ELR (cell line): ENCODE results near the gene NUP93.
A peak's percentile ranks its signal among the peaks of the same experiment; 100 is the strongest.
"Not testable (repeated sequence)": the region's sequence is repeated elsewhere in the genome, so short reads cannot be mapped to it uniquely, and the experiment has no call there.

ENCODE experiments used
- DNase-seq: peaks from one replicate; pipeline ENCODE4 v3.0.0-alpha.2; 2015; ENCODE audit warnings: low read depth

The NUP93 gene

GRCh38 chr16:56870276-56870888 lies 140.5 kb downstream of the NUP93 start:
- DNase-seq: no peak

GRCh38 chr16:56871172-56871593 lies 141.3 kb downstream of the NUP93 start:
- DNase-seq: peak; percentile 75

GRCh38 chr16:56872863-56873391 lies 143.0 kb downstream of the NUP93 start:
- DNase-seq: no peak

GRCh38 chr16:56874800-56875199 lies 144.9 kb downstream of the NUP93 start:
- no peak for DNase-seq

- DNase-seq: no peak
These were observed 146.1 kb downstream of the NUP93 start for GRCh38 chr16:56876048-56876447.

GRCh38 chr16:56877486-56878182 lies 147.7 kb downstream of the NUP93 start:
- DNase-seq: no peak

- no peak for DNase-seq
These were observed 148.4 kb downstream of the NUP93 start for GRCh38 chr16:56878282-56878854.

DNA sequence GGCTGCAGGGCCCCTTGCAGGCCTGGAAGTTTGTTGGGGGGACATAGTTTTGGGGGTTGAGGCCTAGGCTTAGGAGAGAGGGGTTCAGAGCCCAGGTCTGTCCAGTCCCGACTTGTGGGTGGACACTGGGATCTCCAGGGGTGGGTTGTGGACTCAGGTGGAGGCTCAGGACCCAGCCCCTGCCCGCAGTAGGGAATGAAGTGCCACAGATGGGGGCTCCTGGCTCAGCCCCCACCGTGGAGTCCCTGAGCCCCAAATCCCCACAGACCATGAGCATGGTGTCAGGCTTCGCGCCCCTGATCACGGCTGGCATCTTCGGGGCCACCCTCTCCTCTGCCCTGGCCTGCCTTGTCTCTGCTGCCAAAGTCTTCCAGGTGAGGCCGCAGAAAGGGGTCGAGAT lies 149.3 kb downstream of the NUP93 start:
- no peak for DNase-seq

DNA sequence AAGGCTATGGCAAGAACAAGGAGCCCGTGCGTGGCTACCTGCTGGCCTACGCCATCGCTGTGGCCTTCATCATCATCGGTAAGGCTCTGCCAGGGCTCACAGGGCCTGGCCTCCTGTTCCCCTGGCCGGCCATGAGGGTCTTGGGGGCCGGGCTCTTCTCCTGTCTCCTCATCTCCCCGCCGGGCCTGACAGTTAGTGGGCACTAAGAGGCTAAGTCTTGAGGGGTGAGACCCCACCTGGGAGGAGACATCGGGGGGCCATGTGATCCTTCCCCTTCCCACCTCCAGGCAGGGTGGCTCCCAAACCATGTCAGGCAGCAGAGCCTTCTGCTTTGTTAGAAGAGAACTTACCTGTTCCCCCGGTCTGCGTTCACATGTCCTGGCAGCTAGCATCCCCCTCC lies 150.2 kb downstream of the NUP93 start:
- no peak for DNase-seq

GRCh38 chr16:56880685-56881084 lies 150.8 kb downstream of the NUP93 start:
- DNase-seq: no peak

DNA sequence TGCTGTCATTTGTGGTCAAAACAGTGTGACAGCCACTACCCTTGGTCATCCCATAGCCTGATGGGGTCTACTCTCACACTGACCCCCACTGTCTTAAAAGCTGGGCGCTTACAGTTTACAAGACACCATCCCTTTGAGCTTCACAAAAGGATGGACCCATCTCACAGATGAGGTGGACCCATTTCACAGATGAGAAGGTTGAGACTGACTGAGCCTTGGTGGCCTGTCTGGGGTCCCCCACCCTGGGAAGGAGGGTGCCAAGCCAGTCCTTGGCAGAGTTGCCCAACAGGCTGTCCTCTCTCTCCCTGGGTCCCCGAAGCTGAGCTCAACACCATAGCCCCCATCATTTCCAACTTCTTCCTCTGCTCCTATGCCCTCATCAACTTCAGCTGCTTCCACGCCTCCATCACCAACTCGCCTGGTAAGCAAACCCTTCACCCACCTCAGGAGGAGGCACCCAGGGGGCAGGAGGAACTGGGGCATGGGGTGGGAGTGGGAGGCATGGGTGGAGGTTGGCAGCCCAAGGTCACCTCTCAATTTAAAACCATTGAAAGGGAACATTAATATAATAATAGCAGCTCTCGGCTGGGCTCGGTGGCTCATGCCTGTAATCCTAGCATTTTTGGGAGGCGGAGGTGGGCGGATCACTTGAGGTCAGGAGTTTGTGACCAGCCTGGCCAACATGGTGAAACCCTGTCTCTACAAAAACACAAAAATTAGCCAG lies 152.3 kb downstream of the NUP93 start:
- no peak for DNase-seq

- DNase-seq: no peak
These were observed 153.7 kb downstream of the NUP93 start for GRCh38 chr16:56883586-56883985.

- DNase-seq: no peak
These were observed 154.2 kb downstream of the NUP93 start for GRCh38 chr16:56884026-56884582.

- DNase-seq: not testable (repeated sequence)
These were observed 155.0 kb downstream of the NUP93 start for GRCh38 chr16:56884929-56885328.

- no peak for DNase-seq
These were observed 155.7 kb downstream of the NUP93 start for GRCh38 chr16:56885446-56886162.

- DNase-seq: no peak
These were observed 156.4 kb downstream of the NUP93 start for GRCh38 chr16:56886296-56886695.

DNA sequence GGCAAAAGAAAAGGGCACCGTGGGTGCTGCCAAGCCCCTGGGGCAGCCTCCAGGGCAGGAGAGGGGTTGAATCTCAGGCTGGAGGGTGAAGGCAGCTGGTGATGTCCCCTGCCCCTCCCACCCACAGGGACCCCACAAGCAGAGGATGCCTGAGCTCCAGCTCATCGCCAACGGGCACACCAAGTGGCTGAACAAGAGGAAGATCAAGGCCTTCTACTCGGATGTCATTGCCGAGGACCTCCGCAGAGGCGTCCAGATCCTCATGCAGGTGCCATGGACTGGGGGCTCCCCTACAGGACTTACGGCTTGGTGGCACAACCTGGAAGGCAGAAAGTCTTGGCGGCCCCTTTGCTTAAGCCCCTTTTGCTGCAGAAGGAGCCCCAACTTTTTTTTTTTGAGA lies 156.9 kb downstream of the NUP93 start:
- DNase-seq: no peak

DNA sequence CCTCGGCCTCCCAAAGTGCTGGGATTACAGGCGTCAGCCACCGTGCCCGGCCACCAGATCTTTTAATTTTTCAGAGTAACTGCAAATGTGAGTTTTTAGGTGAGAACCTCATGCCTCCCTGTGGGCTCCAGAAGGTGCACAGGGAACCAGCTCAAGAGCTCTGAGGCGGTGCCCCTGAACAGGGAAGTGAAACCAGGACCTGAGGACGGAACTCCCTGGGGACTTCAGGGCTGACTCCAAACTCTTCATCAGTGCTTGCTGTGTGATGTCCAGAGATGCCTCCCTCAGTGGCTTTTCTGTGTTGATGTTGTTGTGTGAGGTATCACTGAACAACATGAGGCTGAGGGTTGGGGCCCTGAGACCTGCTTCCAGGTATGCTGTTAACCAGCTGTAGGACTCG lies 158.9 kb downstream of the NUP93 start:
- no peak for DNase-seq

- no peak for DNase-seq
These were observed 159.3 kb downstream of the NUP93 start for GRCh38 chr16:56889206-56889605.

- no peak for DNase-seq
These were observed 161.8 kb downstream of the NUP93 start for GRCh38 chr16:56891685-56892084.

DNA sequence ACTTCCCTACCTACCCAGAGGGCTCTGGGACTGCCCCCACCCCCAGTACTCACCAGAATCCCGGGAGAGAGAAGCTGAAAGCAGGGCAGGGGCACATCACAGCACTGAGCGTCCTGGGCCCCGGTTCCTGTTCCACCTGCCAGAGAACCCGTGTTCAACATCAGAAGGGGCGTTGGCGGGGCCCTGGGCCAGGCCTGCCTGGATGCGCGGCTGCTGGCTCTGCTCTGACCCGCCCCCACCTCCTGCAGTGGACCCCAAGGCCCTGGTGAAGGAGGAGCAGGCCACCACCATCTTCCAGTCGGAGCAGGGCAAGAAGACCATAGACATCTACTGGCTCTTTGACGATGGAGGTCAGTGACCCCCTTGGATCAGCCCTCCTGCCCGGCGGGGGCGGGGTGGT lies 162.8 kb downstream of the NUP93 start:
- no peak for DNase-seq
